Activated T-cell treated with anti-CD3 and anti-CD28 coated beads for 24 hours (primary cell): ENCODE measurements around the gene KRTAP19-3.
"Not testable (repeated sequence)": the region's sequence is repeated elsewhere in the genome, so short reads cannot be mapped to it uniquely, and the experiment has no call there.

Experiments
- DNase-seq: peaks from one replicate; pipeline ENCODE4 v3.0.0-alpha.2; 2020; ENCODE audit warnings: low read depth

The KRTAP19-3 gene

DNA sequence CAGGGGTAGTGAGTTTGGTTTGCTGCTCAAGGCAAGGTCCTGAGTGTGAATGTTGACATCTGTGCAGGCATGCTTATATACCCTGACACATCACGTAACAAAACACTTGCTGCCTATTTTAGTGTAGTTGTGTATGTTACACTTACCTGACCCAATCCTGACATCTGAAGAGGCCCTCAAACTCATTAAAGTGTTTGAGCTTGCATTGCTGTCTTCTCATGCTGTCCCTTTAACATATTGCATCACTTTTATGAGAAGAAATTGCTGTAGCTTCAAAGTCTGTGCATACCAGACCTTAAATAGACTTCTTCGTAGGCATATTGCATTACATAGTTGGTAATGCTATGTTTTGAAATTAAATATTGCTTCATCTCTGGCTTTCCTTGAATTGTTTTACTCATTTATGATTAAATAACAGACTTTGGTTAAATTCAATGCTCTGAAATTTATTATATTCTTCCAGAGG lies at the start of gene KRTAP19-3:
TSS of gene KRTAP19-3 (minus strand) at position 51 of the 466 bp plus-strand sequence. CDS start 56 bp downstream, outside the sequence.
- no peak for DNase-seq

- DNase-seq = no peak
Observed at GRCh38 chr21:30518876-30519275, 27.1 kb upstream of the KRTAP19-3 start.

GRCh38 chr21:30515681-30516080 lies 23.9 kb upstream of the KRTAP19-3 start:
- no peak for DNase-seq

DNA sequence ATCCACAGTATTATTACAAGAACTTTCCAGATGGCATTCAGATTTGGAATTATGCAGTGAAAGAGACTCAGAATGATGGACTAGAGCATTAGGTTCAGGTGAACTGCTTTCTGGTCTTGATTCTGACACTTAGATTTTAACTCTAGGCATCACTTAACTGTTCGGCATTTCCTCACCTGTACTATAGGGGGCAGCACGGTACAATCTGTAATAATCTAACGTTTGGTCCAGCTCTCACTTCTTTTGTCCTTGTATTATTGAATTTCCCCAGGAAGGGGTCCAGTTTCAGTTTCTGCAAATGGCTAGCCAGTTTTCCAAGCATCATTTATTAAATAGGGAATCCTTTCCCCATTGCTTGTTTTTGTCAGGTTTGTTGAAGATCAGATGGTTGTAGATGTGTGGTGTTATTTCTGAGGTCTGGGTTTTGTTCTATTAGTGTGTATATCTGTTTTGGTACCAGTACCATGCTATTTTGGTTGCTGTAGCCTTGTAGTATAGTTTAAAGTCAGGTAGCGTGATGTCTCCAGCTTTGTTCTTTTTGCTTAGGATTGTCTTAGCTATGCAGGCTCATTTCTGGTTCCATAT lies 13.9 kb upstream of the KRTAP19-3 start:
- DNase-seq = not testable (repeated sequence)

DNA sequence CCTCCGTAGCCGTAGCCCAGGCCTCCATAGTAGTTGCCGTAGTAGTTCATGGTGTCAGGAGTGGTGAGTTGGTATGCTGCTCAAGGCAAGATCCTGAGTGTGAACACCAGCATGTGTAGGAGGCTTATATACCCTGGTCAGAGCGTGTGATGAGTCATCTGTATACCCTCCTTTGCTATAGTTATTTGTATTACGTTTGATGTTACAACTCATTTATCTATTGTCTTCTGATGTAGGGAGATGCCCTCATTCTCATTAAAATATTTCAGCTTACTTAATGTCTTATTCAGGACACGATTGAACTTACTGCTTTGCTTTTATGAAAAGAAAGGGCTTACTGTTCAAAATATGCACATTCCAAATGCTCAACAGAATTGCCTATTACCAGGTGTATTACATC lies 10.2 kb upstream of the KRTAP19-3 start, which contains the start of gene KRTAP19-5:
TSS of gene KRTAP19-5 (minus strand) at position 101 of the 400 bp plus-strand sequence. CDS start at position 50, 51 bp downstream.
- DNase-seq = no peak

DNA sequence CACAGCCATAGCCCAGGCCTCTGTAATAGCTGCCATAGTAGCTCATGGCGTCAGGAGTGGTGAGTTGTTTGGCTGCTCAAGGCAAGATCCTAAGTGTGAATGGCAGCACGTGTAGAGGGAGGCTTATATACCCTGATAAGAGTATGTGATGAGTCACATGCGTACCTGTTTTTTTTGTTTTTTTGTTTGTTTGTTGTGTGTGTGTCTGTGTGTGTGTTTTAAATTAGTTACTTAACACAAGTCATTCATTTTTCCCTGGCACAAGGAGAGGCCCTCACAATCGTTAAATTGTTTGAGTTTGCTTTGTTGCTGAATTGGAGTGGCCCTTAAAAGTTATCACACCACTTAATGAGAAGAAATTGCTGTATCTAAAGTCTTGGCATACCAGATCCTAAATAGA lies 5.3 kb upstream of the KRTAP19-3 start, which contains the start of gene KRTAP19-4:
TSS of gene KRTAP19-4 (minus strand) at position 101 of the 400 bp plus-strand sequence. CDS start at position 46, 55 bp downstream.
- no peak for DNase-seq

- DNase-seq = no peak
Observed at GRCh38 chr21:30487336-30487735, 4.5 kb downstream of the KRTAP19-3 start, which contains the start of gene KRTAP19-2. Gene KRTAP19-2 (minus strand): TSS chr21:30487436. CDS start chr21:30487348, 88 bp downstream.

- DNase-seq = no peak
Observed at GRCh38 chr21:30486180-30486579, 5.6 kb downstream of the KRTAP19-3 start.

DNA sequence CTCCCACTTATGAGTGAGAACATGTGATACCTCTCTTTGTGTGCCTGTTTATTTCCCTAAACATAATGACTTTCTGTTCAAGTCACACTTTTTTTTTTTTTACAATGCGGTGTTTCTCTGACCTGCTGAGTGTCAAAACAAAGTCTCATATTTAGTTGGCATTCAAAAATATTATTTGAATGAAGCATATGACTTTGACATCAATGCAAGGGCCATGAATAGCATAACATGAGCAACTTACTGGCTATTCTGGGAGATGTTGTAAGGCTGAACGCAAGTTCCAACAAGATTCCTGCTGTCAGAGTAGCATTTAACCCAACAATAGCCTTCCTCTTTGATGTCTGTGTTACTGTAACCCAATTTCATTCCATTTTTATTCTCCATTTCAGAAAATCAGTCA lies 9.7 kb downstream of the KRTAP19-3 start:
- DNase-seq = no peak

DNA sequence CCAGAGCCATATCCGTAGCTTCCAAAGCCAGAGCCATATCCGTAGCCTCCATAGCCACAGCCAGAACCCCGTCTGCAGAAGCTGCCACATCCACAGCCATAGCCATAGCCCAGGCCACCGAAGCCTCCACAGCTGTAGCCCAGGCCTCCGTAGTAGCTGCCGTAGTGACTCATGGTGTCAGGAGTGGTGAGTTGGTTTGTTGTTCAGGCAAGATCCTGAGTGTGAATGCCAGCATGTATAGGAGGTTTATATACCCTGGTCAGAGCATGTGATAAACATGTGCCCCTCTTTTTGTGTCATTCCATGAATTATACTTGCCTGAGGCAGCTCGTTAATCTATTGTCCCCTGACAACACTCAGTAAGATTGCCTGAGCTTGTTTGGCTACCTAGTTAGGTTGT lies 11.7 kb downstream of the KRTAP19-3 start, which contains the start of gene KRTAP19-1:
TSS of gene KRTAP19-1 (minus strand) at position 223 of the 400 bp plus-strand sequence. CDS start at position 173, 50 bp downstream.
- no peak for DNase-seq

- DNase-seq = no peak
Observed at GRCh38 chr21:30479259-30479658, 12.6 kb downstream of the KRTAP19-3 start.

- DNase-seq = no peak
Observed at GRCh38 chr21:30478004-30478403, 13.8 kb downstream of the KRTAP19-3 start.

- no peak for DNase-seq
Observed at GRCh38 chr21:30468900-30469714, 22.7 kb downstream of the KRTAP19-3 start.

- DNase-seq = no peak
Observed at GRCh38 chr21:30463713-30464112, 28.1 kb downstream of the KRTAP19-3 start.

DNA sequence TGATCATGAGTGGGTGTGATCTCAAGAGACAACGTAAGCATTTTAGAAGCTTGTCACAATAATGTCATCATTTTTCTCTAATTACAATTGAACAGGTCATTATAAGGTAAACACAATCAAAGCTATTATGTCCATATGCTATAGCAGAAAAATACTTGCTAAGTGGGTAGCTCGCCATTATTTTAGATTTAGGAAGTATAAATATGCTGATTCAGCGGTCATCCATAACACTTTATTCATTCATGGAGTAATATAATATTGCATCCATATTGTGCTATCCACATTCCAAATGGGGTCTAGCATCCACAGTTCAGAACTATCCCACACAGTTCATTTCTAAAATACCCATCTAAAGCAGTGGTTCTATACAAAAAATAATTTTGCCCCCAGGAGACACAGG lies 43.3 kb downstream of the KRTAP19-3 start:
- no peak for DNase-seq

GRCh38 chr21:30447056-30447455 lies 44.8 kb downstream of the KRTAP19-3 start:
- no peak for DNase-seq

DNA sequence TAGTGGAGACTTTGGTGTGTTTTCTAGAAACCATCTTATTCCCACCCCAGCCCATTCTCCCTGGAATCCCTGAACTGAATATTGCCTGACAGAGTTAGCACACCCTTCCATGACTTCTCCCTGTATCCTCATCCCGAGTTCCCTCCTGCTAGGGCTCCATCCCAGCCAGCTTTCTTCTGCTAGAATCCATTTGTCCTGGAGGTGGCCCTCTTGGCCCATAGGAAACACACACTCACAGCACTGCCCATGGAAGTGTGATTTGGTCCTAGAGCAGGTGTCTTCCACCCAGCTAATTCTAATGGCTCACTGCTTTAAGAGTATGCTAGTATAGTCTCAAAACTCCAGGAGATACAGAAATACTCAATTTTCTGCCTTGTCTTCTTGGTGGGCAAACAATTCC lies 47.6 kb downstream of the KRTAP19-3 start:
- no peak for DNase-seq

GRCh38 chr21:30443226-30443625 lies 48.6 kb downstream of the KRTAP19-3 start:
- no peak for DNase-seq
